Activated CD8-positive, alpha-beta memory T cell treated with anti-CD3 and anti-CD28 coated beads for 36 hours (primary cell): ENCODE results near the gene KRTAP4-4. TPM values are rescaled to one million over a fixed set of nuclear protein-coding genes. Genes with fewer than 3 reads are reported as not detected.
"Not testable (repeated sequence)": the region's sequence is repeated elsewhere in the genome, so short reads cannot be mapped to it uniquely, and the experiment has no call there.

ENCODE experiments used
- CTCF ChIA-PET: fragments of 350-600 bp; sonication (Branson Sonifier 250); formaldehyde crosslinking; loops from one replicate; lab custom pipeline; 2021; ENCODE audit warnings: antibody characterized with exemption; lab: Charles Lee
- POLR2A ChIA-PET: fragments of 350-600 bp; sonication (Branson Sonifier 250); formaldehyde crosslinking; loops from one replicate; lab custom pipeline; 2021; ENCODE audit warnings: antibody characterized with exemption; lab: Charles Lee
- total RNA-seq, 2 experiments: library from RNA; stranded (reverse); gene quantifications; one replicate each; pipeline ENCODE4 v1.2.3, GENCODE V29; 2021

KRTAP4-4 gene
- total RNA-seq, 2 experiments from 2014 or later: not detected

DNA sequence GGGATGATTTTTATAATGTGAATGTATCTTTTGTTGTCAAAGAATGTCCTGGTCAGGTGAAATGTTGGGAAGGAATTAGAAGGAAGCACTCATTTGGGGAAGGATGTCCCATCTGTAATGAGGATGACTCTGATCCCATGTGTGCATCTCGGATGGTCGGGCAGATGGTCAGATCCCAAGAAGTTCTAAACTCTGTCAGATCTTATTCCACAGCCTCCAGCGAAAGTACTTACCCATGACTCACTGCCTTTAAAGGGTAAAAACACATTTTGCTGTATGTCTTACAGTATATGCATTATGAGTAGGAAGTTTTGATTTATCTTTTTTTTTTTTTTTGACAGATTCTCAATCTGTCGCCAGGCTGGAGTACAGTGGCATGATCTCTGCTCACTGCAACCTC, 41.8 kb downstream of the KRTAP4-4 start:
- ChIA-PET CTCF (no interaction called here), POLR2A (no interaction called here)

DNA sequence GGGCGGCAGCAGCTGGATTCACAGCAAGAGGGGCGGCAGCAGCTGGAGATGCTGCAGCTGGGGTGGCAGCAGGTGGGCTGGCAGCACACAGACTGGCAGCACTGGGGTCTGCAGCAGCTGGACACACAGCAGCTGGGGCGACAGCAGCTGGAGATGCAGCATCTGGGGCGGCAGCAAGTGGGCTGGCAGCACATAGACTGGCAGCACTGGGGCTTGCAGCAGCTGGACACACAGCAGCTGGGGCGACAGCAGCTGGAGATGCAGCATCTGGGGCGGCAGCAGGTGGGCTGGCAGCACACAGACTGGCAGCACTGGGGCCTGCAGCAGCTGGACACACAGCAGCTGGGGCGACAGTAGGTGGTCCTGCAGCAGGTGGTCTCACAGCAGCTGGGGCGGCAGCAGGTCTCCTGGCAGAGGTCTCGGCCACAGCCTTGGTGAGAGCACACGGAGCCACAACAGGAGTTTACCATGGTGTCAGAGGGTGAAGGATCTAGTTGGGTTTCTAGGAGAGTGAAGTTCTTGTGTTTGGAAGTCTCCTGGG, 42.6 kb downstream of the KRTAP4-4 start, which contains the start of gene KRTAP4-11:
TSS of gene KRTAP4-11 (minus strand) at position 528 of the 541 bp plus-strand sequence. CDS start at position 470, 58 bp downstream.
- POLR2A ChIA-PET, CTCF ChIA-PET: not testable (repeated sequence)

DNA sequence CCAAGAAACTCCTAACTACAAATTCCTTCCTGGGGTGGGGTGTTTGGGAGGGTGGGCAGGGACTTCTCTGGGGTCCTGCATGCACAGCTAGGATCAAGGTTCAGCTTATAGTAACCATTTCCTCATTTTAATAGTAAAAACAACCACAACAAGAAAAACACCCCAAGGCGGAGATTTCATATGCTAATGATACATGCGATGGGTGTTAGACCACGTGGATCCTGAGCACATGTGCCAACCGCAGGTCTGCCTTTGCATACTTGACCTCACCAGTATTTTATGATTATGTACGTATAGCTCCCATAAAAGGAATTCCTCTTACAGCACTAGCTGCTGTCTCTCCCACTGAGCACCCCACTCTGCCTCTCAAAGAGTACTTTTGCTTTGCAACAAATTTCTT, 44.3 kb downstream of the KRTAP4-4 start:
- ChIA-PET CTCF (no interaction called here), POLR2A (no interaction called here)

DNA sequence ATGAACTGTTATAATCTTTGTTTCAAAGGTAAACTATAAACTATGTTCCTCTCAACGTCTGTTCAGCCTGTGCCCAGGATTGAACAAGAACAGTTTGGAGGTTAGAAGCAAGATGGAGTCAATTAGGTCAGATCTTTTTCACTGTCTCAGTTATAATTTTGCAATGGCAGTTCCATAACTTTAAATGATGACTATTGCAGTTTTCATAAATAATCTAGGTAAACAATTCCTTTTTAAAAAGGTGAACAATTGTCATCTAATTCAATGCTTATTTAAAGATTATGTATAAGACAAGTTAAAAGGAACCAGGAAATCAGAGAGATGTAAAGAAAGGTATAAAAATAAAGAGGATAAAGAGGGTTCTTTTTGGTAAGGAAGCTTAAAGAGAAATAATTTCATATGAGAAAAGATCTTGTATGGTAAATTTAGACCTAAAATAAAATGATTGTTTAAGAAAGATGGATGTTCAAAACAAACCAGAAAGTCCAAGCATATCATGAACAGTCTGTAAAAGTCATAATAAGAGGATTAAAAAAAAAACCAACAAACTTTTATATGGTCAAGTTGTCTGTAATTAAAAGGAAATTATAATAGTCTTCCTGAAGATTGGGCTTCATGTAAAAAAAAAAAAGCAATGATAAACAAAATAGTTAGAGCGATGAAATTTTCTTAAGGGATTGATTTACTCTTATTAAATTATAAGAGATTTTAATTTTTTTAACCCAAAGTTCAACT, 49.2 kb downstream of the KRTAP4-4 start:
- ChIA-PET POLR2A (no interaction called here), CTCF (no interaction called here)

Other genes with a start within 250 kb of the KRTAP4-4 start
- gene KRT23, start 223.1 kb downstream of the KRTAP4-4 start, total RNA-seq: not detected
- not detected for gene KRT39, start 193.8 kb downstream of the KRTAP4-4 start, total RNA-seq
- gene KRT40, start 176.4 kb downstream of the KRTAP4-4 start, total RNA-seq: not detected
- not detected for gene KRTAP3-3, start 166.6 kb downstream of the KRTAP4-4 start, total RNA-seq
- not detected for gene KRTAP3-2, start 160.8 kb downstream of the KRTAP4-4 start, total RNA-seq
- gene KRTAP3-1, start 151.6 kb downstream of the KRTAP4-4 start, total RNA-seq: not detected
- not detected for gene KRTAP1-5, start 133.5 kb downstream of the KRTAP4-4 start, total RNA-seq
- gene KRTAP1-4, start 130.6 kb downstream of the KRTAP4-4 start, total RNA-seq: not detected
- gene KRTAP1-3, start 125.9 kb downstream of the KRTAP4-4 start, total RNA-seq: not detected
- gene KRTAP1-1, start 119.3 kb downstream of the KRTAP4-4 start, total RNA-seq: not detected
- not detected for gene KRTAP2-1, start 113.4 kb downstream of the KRTAP4-4 start, total RNA-seq
- not detected for gene KRTAP2-2, start 105.5 kb downstream of the KRTAP4-4 start, total RNA-seq
- not detected for gene KRTAP2-3, start 100.6 kb downstream of the KRTAP4-4 start, total RNA-seq
- gene KRTAP2-4, start 94.9 kb downstream of the KRTAP4-4 start, total RNA-seq: not detected
- gene KRTAP4-7, start 76.6 kb downstream of the KRTAP4-4 start, total RNA-seq: not detected
- gene KRTAP4-8, start 62.6 kb downstream of the KRTAP4-4 start, total RNA-seq: not detected
- gene KRTAP4-16, start 58.5 kb downstream of the KRTAP4-4 start, total RNA-seq: not detected
- gene KRTAP4-9, start 55.4 kb downstream of the KRTAP4-4 start, total RNA-seq: not detected
- gene KRTAP4-11, start 42.4 kb downstream of the KRTAP4-4 start, total RNA-seq: not detected
- not detected for gene KRTAP4-12, start 36.6 kb downstream of the KRTAP4-4 start, total RNA-seq
- gene KRTAP4-6, start 20.2 kb downstream of the KRTAP4-4 start, total RNA-seq: not detected
- not detected for gene KRTAP4-5, start 10.9 kb downstream of the KRTAP4-4 start, total RNA-seq
- gene KRTAP4-3, start 7.5 kb upstream of the KRTAP4-4 start, total RNA-seq: not detected
- not detected for gene KRTAP4-2, start 17.5 kb upstream of the KRTAP4-4 start, total RNA-seq
- not detected for gene KRTAP4-1, start 24.2 kb upstream of the KRTAP4-4 start, total RNA-seq
- gene KRTAP9-1, start 29.1 kb upstream of the KRTAP4-4 start, total RNA-seq: not detected
- gene KRTAP9-2, start 65.9 kb upstream of the KRTAP4-4 start, total RNA-seq: not detected
- not detected for gene KRTAP9-3, start 71.7 kb upstream of the KRTAP4-4 start, total RNA-seq
- not detected for gene KRTAP9-8, start 77.3 kb upstream of the KRTAP4-4 start, total RNA-seq
- not detected for gene KRTAP9-4, start 88.9 kb upstream of the KRTAP4-4 start, total RNA-seq
- gene KRTAP9-9, start 94.6 kb upstream of the KRTAP4-4 start, total RNA-seq: not detected
- gene KRTAP9-6, start 104.6 kb upstream of the KRTAP4-4 start, total RNA-seq: not detected
- gene KRTAP9-7, start 115.0 kb upstream of the KRTAP4-4 start, total RNA-seq: not detected
- gene KRTAP29-1, start 142.1 kb upstream of the KRTAP4-4 start, total RNA-seq: not detected
- not detected for gene KRTAP16-1, start 148.6 kb upstream of the KRTAP4-4 start, total RNA-seq
- not detected for gene KRTAP17-1, start 155.0 kb upstream of the KRTAP4-4 start, total RNA-seq
- not detected for gene KRT33A, start 190.1 kb upstream of the KRTAP4-4 start, total RNA-seq
- not detected for gene KRT33B, start 209.1 kb upstream of the KRTAP4-4 start, total RNA-seq
- not detected for gene KRT34, start 221.6 kb upstream of the KRTAP4-4 start, total RNA-seq
- not detected for gene KRT31, start 236.9 kb upstream of the KRTAP4-4 start, total RNA-seq